HG03108 (cell line): ENCODE data around the gene MAP2K6.
"Not testable (repeated sequence)": the region's sequence is repeated elsewhere in the genome, so short reads cannot be mapped to it uniquely, and the experiment has no call there.

Experiments
- ATAC-seq: cut with Tn5 transposase; IDR thresholded peaks from one replicate; pipeline ENCODE4 v1.9.1; 2021; ENCODE audit warnings: moderate library complexity; ENCODE audit not compliant: unreplicated experiment

MAP2K6 gene

GRCh38 chr17:69454051-69454450 is 39.6 kb downstream of the MAP2K6 start:
- no peak for ATAC-seq

- ATAC-seq, result no peak
These were observed 40.5 kb downstream of the MAP2K6 start for GRCh38 chr17:69455040-69455439.

GRCh38 chr17:69457603-69458002 is 43.1 kb downstream of the MAP2K6 start:
- ATAC-seq, result no peak

GRCh38 chr17:69460963-69461922 is 46.7 kb downstream of the MAP2K6 start:
- ATAC-seq, result no peak

GRCh38 chr17:69461951-69462369 is 47.5 kb downstream of the MAP2K6 start:
- ATAC-seq, result no peak

GRCh38 chr17:69462882-69463281 is 48.4 kb downstream of the MAP2K6 start:
- ATAC-seq, result no peak

GRCh38 chr17:69466451-69466850 is 52.0 kb downstream of the MAP2K6 start:
- ATAC-seq, result no peak

GRCh38 chr17:69466905-69467667 is 52.6 kb downstream of the MAP2K6 start:
- no peak for ATAC-seq

- ATAC-seq, result no peak
These were observed 53.7 kb downstream of the MAP2K6 start for GRCh38 chr17:69468207-69468606.

- ATAC-seq, result no peak
These were observed 56.2 kb downstream of the MAP2K6 start for GRCh38 chr17:69470702-69471101.

GRCh38 chr17:69471406-69471805 is 56.9 kb downstream of the MAP2K6 start:
- no peak for ATAC-seq

- ATAC-seq, result no peak
These were observed 59.6 kb downstream of the MAP2K6 start for GRCh38 chr17:69473841-69474831.

- ATAC-seq, result no peak
These were observed 62.9 kb downstream of the MAP2K6 start for GRCh38 chr17:69477204-69477902.

- ATAC-seq, result no peak
These were observed 63.4 kb downstream of the MAP2K6 start for GRCh38 chr17:69477903-69478266.

GRCh38 chr17:69478916-69479315 is 64.4 kb downstream of the MAP2K6 start:
- ATAC-seq, result no peak

- not testable (repeated sequence) for ATAC-seq
These were observed 65.3 kb downstream of the MAP2K6 start for GRCh38 chr17:69479756-69480155.

GRCh38 chr17:69480245-69480644 is 65.7 kb downstream of the MAP2K6 start:
- no peak for ATAC-seq

GRCh38 chr17:69485251-69485661 is 70.8 kb downstream of the MAP2K6 start:
- no peak for ATAC-seq

- no peak for ATAC-seq
These were observed 71.6 kb downstream of the MAP2K6 start for GRCh38 chr17:69485901-69486643.
